Neural crest cell (in vitro differentiated cells): ENCODE data around the gene SLC5A9. TPM values are rescaled to one million over a fixed set of nuclear protein-coding genes. Genes with fewer than 3 reads are reported as not detected.
"Not testable (repeated sequence)": the region's sequence is repeated elsewhere in the genome, so short reads cannot be mapped to it uniquely, and the experiment has no call there.

Source experiments
- DNase-seq: peaks from one replicate; pipeline ENCODE4 v3.0.0; 2021; ENCODE audit warnings: low read depth, mixed read lengths, low spot score
- H3K27ac Mint-ChIP-seq: one replicate; pipeline ENCODE4 v1.8.0; 2021; ENCODE audit warnings: mild to moderate bottlenecking, mixed read lengths; ENCODE audit not compliant: unreplicated experiment
- H3K27me3 Mint-ChIP-seq: 2 replicates; pipeline ENCODE4 v1.8.0; 2021; ENCODE audit warnings: low read depth, mild to moderate bottlenecking, mixed read lengths
- H3K36me3 Mint-ChIP-seq: 2 replicates; pipeline ENCODE4 v1.8.0; 2021; ENCODE audit warnings: low read depth, mild to moderate bottlenecking, mixed read lengths
- H3K4me1 Mint-ChIP-seq: 2 replicates; pipeline ENCODE4 v1.8.0; 2021; ENCODE audit warnings: mixed read lengths
- H3K4me3 Mint-ChIP-seq: one replicate; pipeline ENCODE4 v1.8.0; 2021; ENCODE audit warnings: mild to moderate bottlenecking, mixed read lengths
- H3K9me3 Mint-ChIP-seq: 2 replicates; pipeline ENCODE4 v1.8.0; 2021; ENCODE audit warnings: mixed read lengths
- CTCF ChIP-seq: fragments of 200-600 bp; sonication (generic); conservative IDR thresholded peaks from 2 replicates; pipeline ENCODE4 v1.5.0; 2021; ENCODE audit warnings: antibody characterized with exemption, mild to moderate bottlenecking
- total RNA-seq: library from RNA; stranded (reverse); gene quantifications from 2 replicates; pipeline ENCODE4 v1.2.1, GENCODE V29; 2021

Gene SLC5A9
- total RNA-seq, 1 donor from 2014 or later = not detected

GRCh38 chr1:48251821-48252220 is 29.3 kb downstream of the SLC5A9 start:
- no peaks in the 10 kb centered on the region for H3K9me3 Mint-ChIP-seq
- H3K27me3 Mint-ChIP-seq = no peaks in the 10 kb centered on the region
- no peak overlapping the region for H3K27ac Mint-ChIP-seq
- DNase-seq = no peak
- H3K36me3 Mint-ChIP-seq = no peaks in the 10 kb centered on the region
- H3K4me1 Mint-ChIP-seq = no peaks in the 10 kb centered on the region
- no peak overlapping the region for H3K4me3 Mint-ChIP-seq
- no peak for TF ChIP-seq CTCF

- TF ChIP-seq CTCF = no peak
- Mint-ChIP-seq H3K27me3 (no peaks in the 10 kb centered on the region), H3K9me3 (no peaks in the 10 kb centered on the region), H3K27ac (no peak overlapping the region), H3K36me3 (no peaks in the 10 kb centered on the region), H3K4me1 (no peaks in the 10 kb centered on the region), H3K4me3 (no peak overlapping the region)
- DNase-seq = no peak
These were observed 31.7 kb downstream of the SLC5A9 start for GRCh38 chr1:48254254-48254653.

GRCh38 chr1:48258106-48258505 is 35.6 kb downstream of the SLC5A9 start:
- no peaks in the 10 kb centered on the region for H3K4me1 Mint-ChIP-seq
- H3K27ac Mint-ChIP-seq = no peak overlapping the region
- TF ChIP-seq CTCF = no peak
- no peaks in the 10 kb centered on the region for H3K36me3 Mint-ChIP-seq
- no peaks in the 10 kb centered on the region for H3K27me3 Mint-ChIP-seq
- no peak overlapping the region for H3K4me3 Mint-ChIP-seq
- no peaks in the 10 kb centered on the region for H3K9me3 Mint-ChIP-seq
- no peak for DNase-seq

- no peaks in the 10 kb centered on the region for H3K4me1 Mint-ChIP-seq
- H3K9me3 Mint-ChIP-seq = peaks cover 2% of the 10 kb centered on the region
- H3K4me3 Mint-ChIP-seq = no peak overlapping the region
- TF ChIP-seq CTCF = no peak
- H3K36me3 Mint-ChIP-seq = peaks cover 2% of the 10 kb centered on the region
- no peaks in the 10 kb centered on the region for H3K27me3 Mint-ChIP-seq
- no peak for DNase-seq
- H3K27ac Mint-ChIP-seq = no peak overlapping the region
These were observed 39.4 kb downstream of the SLC5A9 start for GRCh38 chr1:48261881-48262400.

GRCh38 chr1:48263041-48263440 is 40.5 kb downstream of the SLC5A9 start:
- Mint-ChIP-seq H3K9me3 (peaks cover 2% of the 10 kb centered on the region), H3K27me3 (no peaks in the 10 kb centered on the region), H3K4me1 (no peaks in the 10 kb centered on the region), H3K4me3 (no peak overlapping the region), H3K27ac (no peak overlapping the region), H3K36me3 (peaks cover 2% of the 10 kb centered on the region)
- TF ChIP-seq CTCF = no peak
- no peak for DNase-seq

GRCh38 chr1:48266576-48266975 is 44.1 kb downstream of the SLC5A9 start:
- Mint-ChIP-seq H3K27ac (no peak overlapping the region), H3K27me3 (no peaks in the 10 kb centered on the region), H3K4me3 (no peak overlapping the region), H3K4me1 (no peaks in the 10 kb centered on the region), H3K9me3 (peaks cover 2% of the 10 kb centered on the region), H3K36me3 (peaks cover 2% of the 10 kb centered on the region)
- DNase-seq = no peak
- no peak for TF ChIP-seq CTCF

- H3K4me3 Mint-ChIP-seq, H3K27ac Mint-ChIP-seq, H3K27me3 Mint-ChIP-seq: not testable (repeated sequence)
These were observed 54.9 kb downstream of the SLC5A9 start for GRCh38 chr1:48277437-48277836.

GRCh38 chr1:48282329-48282728 is 59.8 kb downstream of the SLC5A9 start:
- H3K27me3 Mint-ChIP-seq, H3K9me3 Mint-ChIP-seq, H3K27ac Mint-ChIP-seq, H3K36me3 Mint-ChIP-seq, DNase-seq, H3K4me1 Mint-ChIP-seq, H3K4me3 Mint-ChIP-seq: not testable (repeated sequence)

More at GRCh38 chr1:48277437-48277836, 54.9 kb downstream of the SLC5A9 start:
- not testable (repeated sequence) for H3K36me3 Mint-ChIP-seq, DNase-seq, H3K9me3 Mint-ChIP-seq, H3K4me1 Mint-ChIP-seq
